Memory B cell (primary cell): Measurements from ENCODE around the gene SLX4IP.

Source experiments
- ATAC-seq: fragments of 150-1000 bp; cut with Tn5 transposase; 2 replicates; pipeline ENCODE4 v1.10.0; 2021; ENCODE audit warnings: low read depth, mild to moderate bottlenecking, moderate library complexity
- DNase-seq, 2 donors: peaks; one replicate each; pipeline ENCODE4 v3.0.0; 2022; ENCODE audit warnings: low spot score in 2 of 2
- H3K27ac Mint-ChIP-seq: one replicate; pipeline ENCODE4 v1.8.0; 2022; ENCODE audit warnings: mild to moderate bottlenecking, moderate library complexity, mixed read lengths
- H3K27me3 Mint-ChIP-seq: one replicate; pipeline ENCODE4 v1.8.0; 2022; ENCODE audit warnings: mixed read lengths
- H3K36me3 Mint-ChIP-seq: one replicate; pipeline ENCODE4 v1.8.0; 2022; ENCODE audit warnings: mild to moderate bottlenecking, mixed read lengths
- H3K4me1 Mint-ChIP-seq: one replicate; pipeline ENCODE4 v1.8.0; 2022; ENCODE audit warnings: mixed read lengths
- H3K4me3 Mint-ChIP-seq: one replicate; pipeline ENCODE4 v1.8.0; 2022; ENCODE audit warnings: mild to moderate bottlenecking, moderate library complexity, mixed read lengths
- H3K9me3 Mint-ChIP-seq: one replicate; pipeline ENCODE4 v1.8.0; 2022; ENCODE audit warnings: mixed read lengths

SLX4IP gene

DNA sequence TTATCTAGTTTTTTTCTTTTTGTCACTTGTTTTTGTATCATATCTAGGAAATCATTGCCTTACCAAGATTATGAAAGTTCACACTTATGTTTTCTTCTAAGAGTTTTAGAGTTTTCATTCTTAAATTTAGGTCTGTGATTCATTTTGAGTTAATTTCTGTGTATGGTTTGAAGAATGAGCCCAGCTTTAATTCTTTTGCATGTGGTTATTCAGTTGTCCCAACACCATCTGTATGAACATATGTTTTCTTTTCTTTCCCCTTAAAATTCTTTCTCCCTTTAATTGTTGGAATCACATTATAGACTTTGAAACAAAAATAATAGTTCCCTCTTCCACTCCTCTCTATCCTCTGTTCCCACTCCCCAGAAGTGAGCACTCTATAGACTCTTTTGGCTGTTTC lies 85.4 kb downstream of the SLX4IP start:
- Mint-ChIP-seq H3K27me3 (no peaks in the 10 kb centered on the region), H3K27ac (no peak overlapping the region), H3K4me3 (no peak overlapping the region), H3K4me1 (peaks cover 8% of the 10 kb centered on the region), H3K36me3 (peaks cover 14% of the 10 kb centered on the region), H3K9me3 (no peaks in the 10 kb centered on the region)
- ATAC-seq (no peak), DNase-seq (no peak)

DNA sequence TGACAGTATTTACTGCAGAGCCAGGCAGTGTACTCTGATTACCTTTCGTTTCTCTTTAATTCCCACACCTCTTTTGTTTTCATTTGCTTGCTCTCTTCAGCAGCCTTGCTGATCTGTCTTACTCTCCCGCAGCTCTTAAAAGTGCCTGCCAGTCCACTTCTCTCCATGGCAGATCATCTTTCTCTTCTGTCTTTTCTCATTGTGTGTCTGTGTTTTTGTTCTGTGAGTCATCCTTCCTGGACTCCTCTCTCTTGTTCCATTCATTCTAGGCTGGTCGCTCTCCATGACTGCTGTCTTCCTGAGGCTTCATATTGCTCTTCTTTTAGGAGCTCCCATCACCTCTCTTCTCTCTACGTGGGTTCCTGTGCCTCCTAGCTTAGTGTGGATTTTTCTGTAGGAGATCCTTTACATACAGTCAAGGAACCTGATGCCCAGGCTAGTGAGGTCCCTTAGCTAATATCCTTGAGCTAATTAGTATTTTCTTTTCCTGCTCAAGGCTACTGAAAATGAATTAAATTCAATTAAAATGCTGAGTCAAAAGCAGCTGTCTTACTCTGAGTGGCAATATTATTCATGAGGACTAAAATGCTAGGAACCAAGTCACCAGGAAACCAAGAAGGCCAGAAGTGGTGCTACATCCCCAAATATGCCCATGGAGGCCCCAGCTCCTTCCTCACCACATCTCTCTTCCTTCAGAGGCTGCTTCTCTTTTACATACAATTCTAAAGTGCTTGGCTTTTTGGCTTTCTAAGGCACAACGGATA lies 86.1 kb downstream of the SLX4IP start:
- Mint-ChIP-seq H3K9me3 (no peaks in the 10 kb centered on the region), H3K27me3 (no peaks in the 10 kb centered on the region), H3K36me3 (peaks cover 20% of the 10 kb centered on the region), H3K4me3 (no peak overlapping the region), H3K4me1 (peaks cover 10% of the 10 kb centered on the region), H3K27ac (no peak overlapping the region)
- ATAC-seq (no peak), DNase-seq (no peak)

DNA sequence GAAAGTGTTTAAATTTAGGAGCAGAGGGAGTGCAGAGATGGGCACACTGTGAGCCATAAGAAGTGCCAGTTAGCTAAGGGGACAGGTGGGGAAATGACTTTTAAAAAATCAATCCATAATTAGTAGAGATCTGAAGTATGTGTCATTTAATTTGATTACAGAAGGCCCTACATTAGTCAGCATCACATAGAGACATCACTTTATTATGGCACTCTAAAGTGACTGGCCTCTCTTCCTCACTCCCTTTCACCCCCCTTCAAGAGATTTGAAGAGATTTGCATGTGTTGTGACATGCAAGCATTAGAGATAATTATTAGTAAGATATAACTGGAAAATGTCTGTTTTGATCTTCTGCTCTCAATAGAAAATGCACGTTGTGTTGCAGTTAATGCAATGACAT lies 86.7 kb downstream of the SLX4IP start:
- no peak overlapping the region for H3K27ac Mint-ChIP-seq

DNA sequence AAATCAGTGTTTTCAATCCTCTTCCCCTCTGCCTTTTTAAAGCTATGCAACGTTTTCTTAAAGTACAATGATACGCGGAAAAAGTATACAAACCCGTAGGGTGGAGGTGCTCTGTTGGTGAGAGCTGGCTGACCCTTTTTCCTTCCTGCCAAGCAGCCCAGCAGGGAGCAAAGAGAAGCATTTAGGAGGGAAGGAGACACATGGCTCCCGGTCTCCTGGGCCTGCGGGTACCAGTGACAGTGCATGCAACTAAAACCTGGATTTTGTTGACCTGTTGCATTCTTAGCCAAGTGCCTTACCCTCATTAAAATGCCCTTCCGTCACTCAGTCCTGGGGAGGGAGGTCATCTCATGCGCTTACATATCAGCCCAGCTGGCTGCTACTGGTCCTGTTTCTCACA lies 87.2 kb downstream of the SLX4IP start:
- no peaks in the 10 kb centered on the region for H3K27me3 Mint-ChIP-seq
- peaks cover 20% of the 10 kb centered on the region for H3K36me3 Mint-ChIP-seq
- H3K9me3 Mint-ChIP-seq, result no peaks in the 10 kb centered on the region
- no peak for DNase-seq
- peaks cover 10% of the 10 kb centered on the region for H3K4me1 Mint-ChIP-seq
- no peak for ATAC-seq
- H3K27ac Mint-ChIP-seq, result no peak overlapping the region
- no peak overlapping the region for H3K4me3 Mint-ChIP-seq

More for the DNA sequence above, 86.7 kb downstream of the SLX4IP start:
- DNase-seq (no peak), ATAC-seq (no peak)
- no peaks in the 10 kb centered on the region for H3K9me3 Mint-ChIP-seq
- peaks cover 10% of the 10 kb centered on the region for H3K4me1 Mint-ChIP-seq
- no peaks in the 10 kb centered on the region for H3K27me3 Mint-ChIP-seq
- peaks cover 20% of the 10 kb centered on the region for H3K36me3 Mint-ChIP-seq
- no peak overlapping the region for H3K4me3 Mint-ChIP-seq

DNA sequence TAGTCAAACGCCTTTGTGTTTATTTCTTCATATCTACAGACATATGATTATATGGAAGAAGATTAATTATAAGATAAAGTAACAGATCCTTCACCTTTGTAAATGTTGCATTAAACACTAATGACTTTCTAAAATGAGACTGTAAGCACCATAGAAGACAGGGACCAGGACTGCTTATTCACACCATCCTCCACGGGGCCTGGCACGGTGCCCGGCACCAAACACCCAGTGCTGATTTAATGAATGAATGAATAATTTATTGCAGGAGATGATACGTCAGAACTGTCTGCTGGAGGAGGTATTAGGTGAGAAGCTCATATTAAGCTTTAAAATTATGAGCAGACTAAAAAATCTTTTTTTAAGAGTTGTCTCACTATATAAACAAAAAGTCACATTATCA lies 88.3 kb downstream of the SLX4IP start:
- Mint-ChIP-seq H3K9me3 (no peaks in the 10 kb centered on the region), H3K36me3 (peaks cover 20% of the 10 kb centered on the region), H3K4me1 (peaks cover 8% of the 10 kb centered on the region), H3K4me3 (no peak overlapping the region), H3K27me3 (no peaks in the 10 kb centered on the region), H3K27ac (no peak overlapping the region)
- DNase-seq (no peak), ATAC-seq (no peak)

DNA sequence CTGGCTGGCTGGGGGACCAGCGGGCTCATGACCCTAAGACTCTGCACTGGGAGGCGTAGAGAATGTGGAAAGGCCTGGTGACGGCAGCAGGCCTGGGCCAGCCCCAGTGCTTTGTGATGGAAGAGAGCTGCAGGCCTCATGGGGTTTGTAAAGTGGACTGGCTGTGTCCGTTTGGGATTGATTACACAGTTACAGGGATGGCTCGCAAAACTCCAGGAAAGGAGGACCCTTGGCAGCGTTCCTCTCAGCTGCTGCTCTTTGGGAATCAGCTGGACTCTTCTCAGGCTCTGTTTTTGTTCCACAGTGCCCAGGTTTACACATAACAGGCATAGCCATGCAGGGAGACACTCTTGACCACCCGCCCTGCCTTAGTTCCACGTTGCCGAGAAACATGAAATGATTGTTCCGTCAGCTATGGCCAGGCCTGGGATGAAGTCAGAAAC lies 89.0 kb downstream of the SLX4IP start:
- no peak overlapping the region for H3K4me3 Mint-ChIP-seq
- no peak for DNase-seq
- H3K9me3 Mint-ChIP-seq, result no peaks in the 10 kb centered on the region
- H3K4me1 Mint-ChIP-seq, result peaks cover 8% of the 10 kb centered on the region
- no peaks in the 10 kb centered on the region for H3K27me3 Mint-ChIP-seq
- no peak overlapping the region for H3K27ac Mint-ChIP-seq
- peaks cover 20% of the 10 kb centered on the region for H3K36me3 Mint-ChIP-seq
- ATAC-seq, result no peak

DNA sequence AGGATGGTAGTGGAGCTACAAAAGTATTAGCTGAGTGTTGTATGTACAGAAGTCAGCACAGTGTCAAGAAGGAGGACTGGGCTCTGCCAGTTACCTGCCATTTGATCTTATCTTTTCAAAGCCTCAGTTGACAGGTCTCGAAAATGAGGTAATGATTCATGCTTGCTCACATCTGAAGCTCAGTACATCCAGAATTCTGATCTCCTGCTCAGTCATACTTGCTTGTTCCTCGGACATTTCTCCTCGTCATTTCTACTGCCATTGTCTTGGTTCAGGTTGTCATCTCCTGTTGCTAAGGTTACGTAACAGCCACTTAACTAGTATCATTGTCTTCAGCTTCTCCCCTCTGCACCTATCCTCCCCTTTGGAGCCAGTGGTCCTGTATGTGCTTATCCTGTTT lies 89.5 kb downstream of the SLX4IP start:
- H3K9me3 Mint-ChIP-seq, result no peaks in the 10 kb centered on the region
- H3K4me1 Mint-ChIP-seq, result peaks cover 8% of the 10 kb centered on the region
- no peak for DNase-seq
- no peak for ATAC-seq
- H3K27ac Mint-ChIP-seq, result no peak overlapping the region
- H3K27me3 Mint-ChIP-seq, result no peaks in the 10 kb centered on the region
- H3K4me3 Mint-ChIP-seq, result no peak overlapping the region
- H3K36me3 Mint-ChIP-seq, result peaks cover 17% of the 10 kb centered on the region

DNA sequence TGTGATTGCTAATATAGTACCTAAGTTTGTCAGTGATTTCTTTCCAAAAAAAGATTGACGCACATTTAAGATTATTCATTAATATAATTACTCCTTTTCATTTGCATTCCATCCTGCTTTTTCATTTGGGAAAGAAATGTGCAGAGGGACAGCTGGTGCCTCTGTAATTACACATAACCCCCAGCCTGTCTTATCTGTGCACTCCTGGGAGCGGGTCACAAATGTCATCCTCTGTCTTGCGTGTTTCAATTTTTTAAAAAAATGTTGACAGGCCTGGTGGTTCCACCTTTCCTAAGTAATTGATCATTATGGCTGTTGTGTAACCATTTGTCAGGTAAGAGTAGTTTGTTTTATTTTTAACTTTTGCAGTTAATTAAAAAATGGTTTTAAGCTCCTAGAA lies 92.7 kb downstream of the SLX4IP start:
- H3K36me3 Mint-ChIP-seq, result peaks cover 18% of the 10 kb centered on the region

DNA sequence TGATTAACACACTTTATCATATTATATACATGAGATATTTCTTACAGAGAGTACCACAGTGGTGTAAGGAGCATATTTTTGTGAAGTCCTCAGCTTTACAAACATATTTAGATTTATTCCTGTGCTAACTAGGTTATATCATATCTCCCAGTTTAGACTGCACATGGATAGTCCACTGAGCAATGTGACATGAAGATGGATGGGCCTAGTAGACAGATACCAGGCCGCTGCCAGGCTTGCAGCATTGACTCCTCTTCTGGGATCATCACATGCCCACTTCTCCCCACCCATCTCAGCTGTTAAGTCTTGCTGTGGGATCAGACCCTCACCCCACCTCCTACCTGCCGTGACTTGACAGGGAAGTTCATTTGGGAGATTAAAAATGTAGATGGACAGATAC lies 95.8 kb downstream of the SLX4IP start:
- H3K4me1 Mint-ChIP-seq, result peaks cover 5% of the 10 kb centered on the region
- H3K9me3 Mint-ChIP-seq, result peaks cover 2% of the 10 kb centered on the region
- ATAC-seq, result no peak
- no peaks in the 10 kb centered on the region for H3K27me3 Mint-ChIP-seq
- H3K27ac Mint-ChIP-seq, result no peak overlapping the region
- DNase-seq, result no peak
- peaks cover 21% of the 10 kb centered on the region for H3K36me3 Mint-ChIP-seq
- H3K4me3 Mint-ChIP-seq, result no peak overlapping the region

More for the DNA sequence above, 92.7 kb downstream of the SLX4IP start:
- Mint-ChIP-seq H3K27ac (no peak overlapping the region), H3K4me3 (no peak overlapping the region), H3K4me1 (peaks cover 2% of the 10 kb centered on the region), H3K27me3 (no peaks in the 10 kb centered on the region), H3K9me3 (no peaks in the 10 kb centered on the region)
- DNase-seq (no peak), ATAC-seq (no peak)

DNA sequence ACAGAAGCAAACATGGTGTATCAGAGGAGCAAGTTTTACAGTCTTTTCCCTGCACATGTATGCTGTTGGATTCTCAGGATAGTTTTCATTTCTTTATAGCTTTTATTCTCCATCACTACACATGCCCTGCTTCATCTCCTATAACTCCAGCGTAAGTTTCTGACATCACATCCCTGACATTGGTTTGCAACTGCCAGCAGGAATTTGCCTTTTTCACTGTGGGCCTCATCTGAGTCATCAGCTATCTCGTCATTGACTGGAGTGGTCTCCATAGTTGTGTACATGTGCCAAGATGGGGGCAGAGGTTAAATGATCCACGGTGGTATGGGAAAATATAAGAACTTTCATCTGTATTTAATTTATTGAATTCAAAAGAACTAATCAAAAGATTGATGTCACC lies 96.7 kb downstream of the SLX4IP start:
- Mint-ChIP-seq H3K27ac (no peak overlapping the region), H3K4me3 (no peak overlapping the region), H3K4me1 (peaks cover 3% of the 10 kb centered on the region), H3K36me3 (peaks cover 19% of the 10 kb centered on the region), H3K9me3 (peaks cover 2% of the 10 kb centered on the region), H3K27me3 (no peaks in the 10 kb centered on the region)
- DNase-seq (no peak), ATAC-seq (no peak)

DNA sequence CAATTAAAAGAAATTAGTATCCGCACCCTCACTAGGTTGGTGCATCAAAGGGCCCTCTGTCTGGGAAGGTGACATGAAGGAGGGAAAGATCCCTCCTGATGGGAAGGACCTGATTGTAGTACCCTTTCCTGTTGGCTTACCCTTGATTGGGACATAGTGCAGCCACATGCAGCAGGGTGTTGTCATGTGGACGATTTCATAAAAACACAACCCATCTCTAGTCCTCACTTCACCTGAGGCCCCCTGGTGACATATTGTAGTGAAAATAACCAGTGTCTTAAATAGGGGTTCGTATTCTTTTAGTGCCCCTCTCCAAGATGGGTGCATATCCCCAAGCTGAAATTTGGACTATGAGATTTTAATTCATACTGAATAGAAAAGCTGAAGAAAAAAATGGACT lies 97.3 kb downstream of the SLX4IP start:
- DNase-seq (no peak), ATAC-seq (no peak)
- Mint-ChIP-seq H3K9me3 (peaks cover 2% of the 10 kb centered on the region), H3K27ac (no peak overlapping the region), H3K27me3 (no peaks in the 10 kb centered on the region), H3K4me1 (peaks cover 3% of the 10 kb centered on the region), H3K4me3 (no peak overlapping the region), H3K36me3 (peaks cover 19% of the 10 kb centered on the region)

DNA sequence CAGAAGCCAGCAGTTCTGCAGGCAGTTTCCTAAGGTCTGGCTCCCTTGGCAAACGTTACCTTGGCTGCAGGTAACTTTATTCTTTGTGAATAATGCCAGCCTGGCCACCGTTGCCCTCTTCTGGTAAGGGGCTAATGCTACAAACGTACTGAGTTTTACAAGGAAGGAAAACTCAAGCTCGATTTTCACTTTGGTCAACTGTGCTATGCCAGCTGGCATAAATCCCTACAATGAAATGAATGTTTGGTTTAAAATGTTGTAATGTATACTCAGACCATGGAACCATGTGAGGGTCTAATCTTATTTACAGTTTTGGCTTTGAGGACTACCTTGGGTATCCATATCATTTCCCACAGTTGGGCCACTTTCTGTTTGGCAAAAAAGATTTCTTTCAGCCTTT lies 101.4 kb downstream of the SLX4IP start:
- ATAC-seq, result no peak

DNA sequence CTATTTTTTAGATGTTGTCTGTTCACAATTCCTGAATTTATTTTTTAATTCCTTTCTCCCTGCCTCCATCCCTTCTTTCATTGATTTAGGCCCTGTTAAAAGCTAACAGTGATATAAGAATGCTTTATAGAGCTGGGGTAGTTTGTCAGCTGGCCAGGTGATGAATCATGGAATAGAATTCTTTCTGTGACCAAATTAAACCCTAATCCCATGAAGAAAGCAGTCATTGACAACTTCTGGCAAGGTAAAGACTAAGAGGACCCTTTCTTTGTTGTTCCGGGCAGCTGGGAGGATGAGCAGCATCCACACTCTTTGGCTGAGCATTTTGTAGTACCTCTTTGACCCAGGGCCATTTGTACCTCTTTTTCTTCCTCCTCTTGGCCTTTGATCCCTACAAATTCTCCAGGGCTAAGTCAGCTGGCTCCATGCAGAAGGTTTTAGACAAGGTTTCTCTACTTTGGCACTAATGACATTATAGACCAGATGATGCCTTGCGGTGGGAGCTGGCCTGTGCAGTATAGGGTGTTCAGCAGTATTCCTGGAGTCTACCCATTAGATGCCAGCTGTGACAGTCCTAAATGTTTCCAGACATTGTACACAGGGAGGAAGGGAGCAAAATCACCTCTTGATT lies 102.9 kb downstream of the SLX4IP start:
- Mint-ChIP-seq H3K4me3 (no peak overlapping the region), H3K27me3 (no peaks in the 10 kb centered on the region), H3K27ac (no peak overlapping the region), H3K4me1 (peaks cover 16% of the 10 kb centered on the region), H3K36me3 (peaks cover 15% of the 10 kb centered on the region), H3K9me3 (peaks cover 2% of the 10 kb centered on the region)
- no peak for DNase-seq
- no peak for ATAC-seq

More for the DNA sequence above, 101.4 kb downstream of the SLX4IP start:
- Mint-ChIP-seq H3K27me3 (no peaks in the 10 kb centered on the region), H3K9me3 (peaks cover 2% of the 10 kb centered on the region), H3K4me3 (no peak overlapping the region), H3K27ac (no peak overlapping the region), H3K36me3 (peaks cover 12% of the 10 kb centered on the region), H3K4me1 (peaks cover 13% of the 10 kb centered on the region)
- DNase-seq, result no peak

DNA sequence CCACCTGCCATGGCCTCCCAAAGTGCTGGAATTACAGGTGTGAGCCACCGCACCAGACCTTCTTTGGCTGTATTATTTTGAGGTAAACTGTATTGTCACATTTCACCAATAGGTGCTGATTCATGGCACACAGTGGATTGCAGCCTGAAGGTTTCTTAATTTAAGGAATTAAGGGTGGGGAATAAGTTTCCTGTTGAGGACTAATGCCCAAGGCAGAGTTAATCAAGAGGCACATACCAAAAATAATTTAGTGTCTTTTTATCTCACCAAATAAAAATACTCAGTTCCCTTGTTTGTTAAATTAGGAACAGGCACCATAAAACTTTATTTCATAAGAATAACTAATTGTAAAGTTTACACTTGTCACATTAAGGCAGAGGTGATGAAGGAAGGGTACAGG lies 103.7 kb downstream of the SLX4IP start:
- H3K4me3 Mint-ChIP-seq, result no peak overlapping the region
- H3K4me1 Mint-ChIP-seq, result peaks cover 20% of the 10 kb centered on the region
- no peak for ATAC-seq
- no peak overlapping the region for H3K27ac Mint-ChIP-seq
- no peaks in the 10 kb centered on the region for H3K27me3 Mint-ChIP-seq
- peaks cover 15% of the 10 kb centered on the region for H3K36me3 Mint-ChIP-seq
- DNase-seq, result no peak
- peaks cover 2% of the 10 kb centered on the region for H3K9me3 Mint-ChIP-seq
